ENCODE results near the gene PABPN1.

The PABPN1 gene

DNA sequence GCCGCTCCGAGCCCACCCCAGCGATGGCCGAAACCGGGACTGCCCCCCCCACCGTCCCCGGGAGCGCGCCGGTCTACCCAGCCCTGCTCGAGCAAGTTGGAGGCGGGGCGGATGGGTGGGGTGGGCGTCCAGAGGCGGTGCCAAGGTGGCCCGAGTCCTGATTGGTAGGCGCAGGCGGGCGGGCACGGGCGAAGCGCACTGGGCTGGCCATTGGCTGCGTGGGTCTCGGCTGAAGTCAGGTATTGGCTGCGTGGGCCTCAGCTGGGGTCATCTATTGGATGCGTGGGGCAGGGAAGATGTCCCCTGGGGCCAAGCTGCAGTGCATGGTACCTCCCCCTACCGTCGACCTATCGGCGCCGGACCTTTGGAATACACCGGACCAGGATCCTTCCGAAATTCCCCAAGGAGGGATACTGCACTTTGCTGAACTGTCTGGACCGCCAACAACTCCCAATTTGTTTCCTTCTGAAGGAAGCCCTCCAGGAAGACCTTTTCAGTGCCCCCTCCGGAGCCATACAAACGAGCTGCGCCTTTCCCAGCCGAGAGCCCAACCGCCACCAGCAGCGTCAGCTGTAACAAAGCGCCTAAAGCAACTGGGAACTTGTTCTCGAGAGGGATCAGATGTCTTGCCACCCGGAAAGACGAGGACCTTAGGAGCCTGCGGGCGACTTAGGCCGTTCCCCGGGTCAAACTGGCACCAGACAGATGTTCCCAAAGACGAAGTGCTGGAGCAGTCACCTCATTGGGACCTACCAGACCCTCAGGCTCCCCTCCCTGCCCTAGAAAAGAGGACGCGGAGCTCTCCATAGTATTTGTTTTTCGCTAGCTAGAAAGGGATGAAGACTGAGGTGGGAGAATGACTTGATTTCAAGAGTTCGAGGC, 35.0 kb upstream of the PABPN1 start, which contains the start of gene HOMEZ:
TSS of gene HOMEZ (minus strand) at position 113 of the 882 bp plus-strand sequence. CDS start 180 bp downstream, outside the sequence.
- H3K27ac ChIP-seq = peak within 1 kb of the TSS; percentile 90
- TF ChIP-seq ZFX (IDR thresholded peaks at IDR 0.05) = no peak
- TF ChIP-seq, protein P1, sequence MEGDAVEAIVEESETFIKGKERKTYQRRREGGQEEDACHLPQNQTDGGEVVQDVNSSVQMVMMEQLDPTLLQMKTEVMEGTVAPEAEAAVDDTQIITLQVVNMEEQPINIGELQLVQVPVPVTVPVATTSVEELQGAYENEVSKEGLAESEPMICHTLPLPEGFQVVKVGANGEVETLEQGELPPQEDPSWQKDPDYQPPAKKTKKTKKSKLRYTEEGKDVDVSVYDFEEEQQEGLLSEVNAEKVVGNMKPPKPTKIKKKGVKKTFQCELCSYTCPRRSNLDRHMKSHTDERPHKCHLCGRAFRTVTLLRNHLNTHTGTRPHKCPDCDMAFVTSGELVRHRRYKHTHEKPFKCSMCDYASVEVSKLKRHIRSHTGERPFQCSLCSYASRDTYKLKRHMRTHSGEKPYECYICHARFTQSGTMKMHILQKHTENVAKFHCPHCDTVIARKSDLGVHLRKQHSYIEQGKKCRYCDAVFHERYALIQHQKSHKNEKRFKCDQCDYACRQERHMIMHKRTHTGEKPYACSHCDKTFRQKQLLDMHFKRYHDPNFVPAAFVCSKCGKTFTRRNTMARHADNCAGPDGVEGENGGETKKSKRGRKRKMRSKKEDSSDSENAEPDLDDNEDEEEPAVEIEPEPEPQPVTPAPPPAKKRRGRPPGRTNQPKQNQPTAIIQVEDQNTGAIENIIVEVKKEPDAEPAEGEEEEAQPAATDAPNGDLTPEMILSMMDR (conservative IDR thresholded peaks at IDR 0.05) = no peak

DNA sequence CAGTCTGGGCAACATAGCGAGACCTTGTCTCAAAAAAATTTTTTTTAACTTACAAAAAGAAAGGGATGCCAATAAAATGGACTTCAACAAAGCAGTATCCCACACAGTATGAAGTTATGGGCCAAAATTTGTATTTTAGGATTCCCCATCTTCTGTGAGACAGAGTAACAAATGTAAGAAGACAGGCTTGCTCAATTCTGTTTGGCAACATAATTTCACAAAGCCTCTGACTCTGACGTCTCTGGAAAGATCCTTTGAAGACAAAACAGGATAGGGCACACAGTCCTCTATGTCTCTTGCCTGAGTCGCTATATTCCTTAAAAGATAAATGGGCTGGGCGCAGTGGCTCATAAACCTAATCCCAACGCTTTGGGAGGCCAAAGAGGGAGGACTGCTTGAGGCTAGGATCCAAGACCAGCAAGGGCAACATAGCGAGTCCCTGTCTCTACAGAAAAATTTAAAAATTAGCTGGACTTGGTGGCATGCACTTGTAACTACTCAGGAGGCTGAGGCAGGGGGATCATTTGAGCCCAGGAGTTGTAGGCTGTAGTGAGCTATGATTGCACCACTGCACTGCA, 34.3 kb upstream of the PABPN1 start:
- TF ChIP-seq, protein P1 (conservative IDR thresholded peaks at IDR 0.05) = no peak
- no peak for TF ChIP-seq ZFX (IDR thresholded peaks at IDR 0.05)
- H3K27ac ChIP-seq = peak overlapping the region; percentile 90

DNA sequence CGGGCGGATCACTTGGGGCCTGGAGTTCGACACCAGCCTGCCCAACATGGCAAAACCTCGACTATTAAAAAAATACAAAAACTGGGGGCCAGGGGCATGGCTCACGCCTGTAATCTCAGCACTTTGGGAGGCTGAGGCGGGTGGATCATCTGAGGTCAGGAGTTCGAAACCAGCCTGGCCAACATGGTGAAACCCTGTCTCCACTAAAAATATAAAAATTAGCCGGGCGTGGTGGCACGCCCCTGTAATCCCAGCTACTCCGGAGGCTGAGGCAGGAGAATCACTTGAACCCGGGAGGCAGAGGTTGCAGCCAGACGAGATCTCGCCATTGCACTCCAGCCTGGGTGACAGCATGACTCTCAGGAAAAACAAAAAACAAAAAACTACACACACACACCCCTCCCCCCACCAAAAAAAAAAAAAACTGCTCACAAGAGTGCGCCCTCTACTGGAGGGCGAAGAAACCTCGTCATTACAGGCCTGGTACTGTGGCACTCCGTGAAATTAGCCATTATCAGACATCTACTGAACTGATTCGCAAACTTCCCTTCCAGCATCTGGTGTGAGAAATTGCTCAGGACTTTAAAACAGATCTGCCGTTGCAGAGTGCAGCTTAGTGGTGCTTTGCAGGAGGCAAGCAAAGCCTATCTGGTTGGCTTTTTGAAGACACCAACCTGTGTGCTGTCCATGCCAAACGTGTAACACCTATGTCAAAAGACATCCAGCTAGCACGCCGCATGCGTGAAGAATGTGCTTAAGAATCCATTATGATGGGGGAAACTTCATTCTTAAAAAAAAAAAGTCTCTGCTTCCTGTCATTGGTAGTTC, 26.3 kb upstream of the PABPN1 start:
- no peak overlapping the region; the same call in 1 of the 2 replicates for H3K27ac ChIP-seq
- TF ChIP-seq, protein P1 (conservative IDR thresholded peaks at IDR 0.05) = peak; percentile 91
- TF ChIP-seq ZFX (IDR thresholded peaks at IDR 0.05) = no peak

DNA sequence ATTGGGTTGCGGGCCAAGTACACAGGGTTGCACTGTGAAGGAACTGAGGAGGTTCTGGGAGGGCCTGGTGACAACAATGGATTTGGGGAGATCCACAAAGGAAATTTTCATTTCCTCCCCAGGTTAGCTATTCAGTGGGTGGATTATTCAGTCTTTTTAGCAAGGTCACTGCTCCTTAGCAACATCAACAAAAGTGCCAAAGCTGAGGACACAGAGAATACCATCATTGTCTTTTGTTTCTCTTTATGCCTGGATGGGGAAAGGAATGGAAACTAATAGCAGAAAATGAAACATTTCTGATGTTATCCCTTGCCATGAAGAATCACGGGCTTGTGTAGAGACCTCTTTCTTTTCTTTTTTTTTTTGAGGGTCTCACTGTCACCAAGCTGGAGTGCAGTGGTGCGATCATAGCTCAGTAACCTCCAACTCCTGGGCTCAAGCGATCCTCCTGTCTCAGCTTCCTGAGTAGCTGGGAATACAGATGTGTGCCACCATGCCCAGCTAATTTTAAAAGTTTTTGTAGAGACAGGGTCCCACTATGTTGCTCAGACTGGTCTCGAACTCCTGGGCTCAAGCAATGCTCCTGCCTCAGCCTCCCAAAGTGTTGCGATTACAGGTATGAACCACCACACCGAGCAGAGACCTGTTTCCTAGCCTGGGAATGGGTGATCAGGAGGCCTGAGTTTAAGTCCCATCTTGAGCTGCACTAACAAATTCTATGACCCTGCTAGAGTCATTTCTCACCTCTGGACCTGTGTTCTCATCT, 25.1 kb upstream of the PABPN1 start:
- no peak for TF ChIP-seq ZFX (IDR thresholded peaks at IDR 0.05)
- TF ChIP-seq, protein P1 (conservative IDR thresholded peaks at IDR 0.05) = no peak
- H3K27ac ChIP-seq = no peak overlapping the region

DNA sequence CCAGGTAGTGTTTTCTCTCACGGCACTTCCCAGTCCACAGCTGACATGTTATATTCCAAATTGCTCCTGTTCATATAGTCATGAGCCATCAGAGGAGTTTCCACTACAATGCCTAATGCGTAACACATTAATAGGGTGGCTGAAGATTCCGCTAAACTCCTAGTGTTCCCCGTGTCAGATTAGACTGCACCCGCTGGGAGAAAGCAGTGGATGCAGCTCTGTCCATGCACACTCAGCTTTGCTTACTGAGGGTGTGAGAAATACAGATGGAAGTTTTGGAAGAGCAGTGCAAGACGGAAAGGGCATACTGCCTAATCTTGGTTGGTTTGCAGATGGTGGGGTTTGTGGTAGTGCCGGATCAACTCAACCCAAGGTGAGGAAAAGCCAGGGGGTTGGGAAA, 24.2 kb upstream of the PABPN1 start:
- TF ChIP-seq, protein P1 (conservative IDR thresholded peaks at IDR 0.05) = no peak
- TF ChIP-seq ZFX (IDR thresholded peaks at IDR 0.05) = no peak
- H3K27ac ChIP-seq = no peak overlapping the region

DNA sequence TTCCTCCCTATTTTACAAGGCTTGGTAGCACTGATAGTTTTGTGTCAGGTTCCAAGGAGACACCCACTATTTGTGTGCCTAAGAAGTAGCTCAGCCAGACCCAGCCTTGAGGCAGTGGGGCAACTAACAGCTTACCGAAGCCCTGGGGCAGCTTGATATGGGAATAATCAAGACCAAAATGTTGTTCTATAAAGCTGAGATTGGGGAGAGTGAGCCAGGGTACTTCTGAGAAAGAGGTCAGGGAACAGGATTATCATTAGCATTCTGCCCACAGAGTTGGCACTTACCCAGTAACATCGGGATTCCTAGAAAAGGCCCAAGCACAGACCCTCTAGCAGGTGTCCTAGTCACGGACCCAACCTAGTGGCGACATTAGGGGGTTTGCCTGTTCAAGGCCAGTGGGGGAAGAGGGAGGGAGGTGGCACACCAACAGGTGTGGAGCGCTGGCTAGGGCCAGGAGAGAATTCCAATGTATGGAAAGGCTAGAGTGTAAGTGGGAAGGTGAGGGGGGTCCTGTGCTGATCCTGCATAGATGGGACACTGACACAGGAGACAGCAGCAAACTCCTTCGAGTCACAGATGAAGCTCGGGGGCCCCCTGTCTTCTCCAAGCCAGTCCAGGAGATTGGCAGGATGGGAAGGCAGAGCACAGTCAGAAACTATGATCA, 23.5 kb upstream of the PABPN1 start:
- H3K27ac ChIP-seq = no peak overlapping the region
- TF ChIP-seq ZFX (IDR thresholded peaks at IDR 0.05) = no peak
- TF ChIP-seq, protein P1 (conservative IDR thresholded peaks at IDR 0.05) = no peak
